RPMI7951 (cell line): Measurements from ENCODE around the gene ANKZF1. TPM values are rescaled to one million over a fixed set of nuclear protein-coding genes. Genes with fewer than 3 reads are reported as not detected.
A peak's percentile ranks its signal among the peaks of the same experiment; 100 is the strongest.
"Not testable (repeated sequence)": the region's sequence is repeated elsewhere in the genome, so short reads cannot be mapped to it uniquely, and the experiment has no call there.

Source experiments
- DNase-seq: peaks from one replicate; pipeline ENCODE4 v3.0.0-alpha.2; 2012; ENCODE audit warnings: low read depth
- total RNA-seq: library from RNA; depleted of rRNA; stranded (reverse); fragments of >200 nt; shearing (Covaris generic); gene quantifications from 2 replicates; pipeline ENCODE4 v1.2.3, GENCODE V29; 2014; rRNA removed

ANKZF1 gene
- total RNA-seq: 27.5 and 28.8 TPM in 2 replicates

DNA sequence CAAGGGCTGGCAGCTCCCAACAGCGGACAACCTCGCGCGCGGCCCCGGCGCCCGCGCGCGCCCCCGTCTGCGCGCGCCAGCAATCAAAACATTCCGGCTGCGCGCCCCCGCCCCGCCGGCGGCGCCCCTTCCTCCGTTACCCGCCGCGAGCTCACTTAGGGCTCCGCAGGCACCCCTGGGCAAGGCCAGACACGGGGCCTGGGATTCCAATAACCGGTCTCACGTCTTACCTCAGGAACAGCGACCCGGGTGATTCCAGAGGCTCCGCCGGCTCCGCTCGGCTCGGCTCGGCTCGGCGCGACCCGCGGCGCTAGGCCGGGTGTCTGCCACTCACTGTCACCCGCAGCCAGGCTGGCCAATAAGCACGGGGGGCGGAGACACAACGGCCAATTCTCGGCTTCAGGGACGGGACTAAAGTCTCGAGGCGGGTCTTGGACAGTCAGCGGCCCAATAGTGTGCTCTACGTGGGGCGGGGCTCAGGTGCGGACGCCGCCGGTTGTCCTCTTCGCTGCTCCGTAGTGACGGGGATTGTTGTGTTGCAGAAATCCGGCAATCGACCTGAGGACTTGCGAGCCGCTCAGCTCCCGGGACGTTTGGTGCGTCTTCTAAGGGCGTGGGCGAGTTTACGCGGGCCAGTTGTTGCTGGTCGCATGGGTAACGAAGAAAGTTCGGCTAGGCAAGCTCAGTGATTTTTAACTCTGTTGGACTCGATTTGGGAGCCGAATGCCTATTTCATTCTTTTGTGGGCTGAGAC, at the start of gene ANKZF1, which contains the start of gene ATG9A:
Gene ANKZF1 (plus strand): TSS at position 502 of the 754 bp plus-strand sequence. CDS start 452 bp downstream, outside the sequence.
Gene ATG9A (minus strand): TSS at position 332 of the 754 bp plus-strand sequence. CDS start 1,612 bp downstream, outside the sequence.
- peak; percentile 99 for DNase-seq

DNA sequence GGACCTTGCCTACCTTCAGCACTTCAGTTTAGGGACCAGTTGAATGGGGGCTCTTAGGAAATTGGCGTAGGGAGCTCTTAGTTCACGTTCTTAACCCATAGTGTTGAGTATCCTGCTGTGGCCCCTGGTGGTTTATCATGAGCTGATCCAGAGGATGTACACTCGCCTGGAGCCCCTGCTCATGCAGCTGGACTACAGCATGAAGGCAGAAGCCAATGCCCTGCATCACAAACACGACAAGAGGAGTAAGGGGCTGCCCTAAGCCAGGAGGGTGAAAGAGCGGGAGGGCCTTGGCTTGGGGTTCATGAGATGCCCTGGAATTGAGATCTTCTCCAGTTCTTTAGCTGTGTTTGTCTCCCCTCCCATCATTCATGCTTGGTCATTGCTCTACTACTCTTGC, 48.6 kb upstream of the ANKZF1 start:
- no peak for DNase-seq

DNA sequence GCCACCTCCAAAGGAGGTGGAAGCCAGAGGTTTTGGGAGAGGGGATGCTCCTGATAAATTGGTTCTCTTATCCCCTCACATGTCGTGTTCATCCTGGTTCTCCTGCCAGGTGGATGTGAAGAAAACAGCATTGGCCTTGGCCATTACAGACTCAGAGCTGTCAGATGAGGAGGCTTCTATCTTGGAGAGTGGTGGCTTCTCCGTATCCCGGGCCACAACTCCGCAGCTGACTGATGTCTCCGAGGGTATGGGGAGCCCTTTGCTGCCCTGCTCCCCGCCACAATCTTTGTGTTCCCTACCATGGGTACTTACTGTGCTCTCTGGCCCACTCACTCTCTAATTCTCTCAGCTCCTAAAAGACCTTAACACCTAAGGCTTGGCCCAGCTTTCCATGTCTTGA, 48.1 kb upstream of the ANKZF1 start:
- no peak for DNase-seq

DNA sequence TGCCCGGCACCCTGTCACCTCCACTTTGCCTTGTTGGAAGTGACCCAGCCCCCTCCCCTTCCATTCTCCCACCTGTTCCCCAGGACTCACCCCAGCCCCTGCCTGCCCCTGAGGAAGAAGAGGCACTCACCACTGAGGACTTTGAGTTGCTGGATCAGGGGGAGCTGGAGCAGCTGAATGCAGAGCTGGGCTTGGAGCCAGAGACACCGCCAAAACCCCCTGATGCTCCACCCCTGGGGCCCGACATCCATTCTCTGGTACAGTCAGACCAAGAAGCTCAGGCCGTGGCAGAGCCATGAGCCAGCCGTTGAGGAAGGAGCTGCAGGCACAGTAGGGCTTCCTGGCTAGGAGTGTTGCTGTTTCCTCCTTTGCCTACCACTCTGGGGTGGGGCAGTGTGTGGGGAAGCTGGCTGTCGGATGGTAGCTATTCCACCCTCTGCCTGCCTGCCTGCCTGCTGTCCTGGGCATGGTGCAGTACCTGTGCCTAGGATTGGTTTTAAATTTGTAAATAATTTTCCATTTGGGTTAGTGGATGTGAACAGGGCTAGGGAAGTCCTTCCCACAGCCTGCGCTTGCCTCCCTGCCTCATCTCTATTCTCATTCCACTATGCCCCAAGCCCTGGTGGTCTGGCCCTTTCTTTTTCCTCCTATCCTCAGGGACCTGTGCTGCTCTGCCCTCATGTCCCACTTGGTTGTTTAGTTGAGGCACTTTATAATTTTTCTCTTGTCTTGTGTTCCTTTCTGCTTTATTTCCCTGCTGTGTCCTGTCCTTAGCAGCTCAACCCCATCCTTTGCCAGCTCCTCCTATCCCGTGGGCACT, 47.1 kb upstream of the ANKZF1 start:
- DNase-seq: no peak

GRCh38 chr2:219183151-219183772, 46.3 kb upstream of the ANKZF1 start:
- no peak for DNase-seq

DNA sequence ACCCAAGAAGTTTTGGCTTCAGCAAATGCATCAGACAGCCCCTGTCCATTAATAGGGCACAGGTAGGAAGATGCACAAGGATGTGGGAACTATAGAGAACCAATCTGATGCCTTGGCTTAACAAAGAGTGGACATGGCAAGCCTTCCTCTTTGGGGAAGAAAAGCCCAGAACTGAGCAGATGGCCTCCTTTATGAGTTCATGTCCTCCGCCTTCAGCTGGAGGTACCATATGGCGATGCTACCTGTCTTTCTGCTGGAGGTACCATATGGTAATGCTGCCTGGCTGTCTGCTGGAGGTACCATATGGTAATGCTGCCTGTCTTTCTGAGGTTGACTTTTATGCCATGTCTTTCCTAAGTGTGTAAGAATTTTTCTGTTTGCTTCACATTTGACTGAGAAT, 45.5 kb upstream of the ANKZF1 start:
- DNase-seq: no peak

DNA sequence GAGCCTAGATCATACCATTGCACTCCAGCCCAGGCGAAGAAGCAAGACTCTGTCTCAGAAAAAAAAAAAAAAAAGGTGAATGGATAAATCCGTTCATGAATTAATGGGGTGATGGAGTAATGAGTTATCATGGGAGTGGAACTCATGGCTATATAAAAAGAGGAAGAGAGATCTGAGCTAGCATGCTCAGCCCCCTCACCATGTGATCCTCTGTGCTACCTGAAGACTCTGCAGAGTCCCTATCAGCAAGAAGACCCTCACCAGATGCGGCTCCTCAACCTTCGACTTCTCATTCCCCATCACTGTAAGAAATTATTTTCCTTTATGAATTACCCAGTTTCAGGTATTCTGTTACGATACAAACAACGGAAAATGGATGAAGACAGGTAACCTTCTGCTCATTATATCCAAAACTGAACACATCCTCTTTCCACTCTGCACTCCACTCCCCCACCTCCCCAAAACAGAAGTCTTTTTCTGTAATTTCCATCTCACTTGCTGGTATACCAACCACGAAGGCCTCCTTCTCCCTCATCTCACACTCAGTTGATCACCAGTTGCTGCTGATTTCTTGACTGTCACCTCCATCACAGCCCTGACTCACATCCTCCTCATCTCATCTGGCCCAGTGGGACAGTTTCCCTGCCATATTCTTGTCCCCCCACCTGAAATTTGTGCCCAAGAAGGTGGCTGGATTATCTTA, 42.7 kb upstream of the ANKZF1 start:
- no peak for DNase-seq

DNA sequence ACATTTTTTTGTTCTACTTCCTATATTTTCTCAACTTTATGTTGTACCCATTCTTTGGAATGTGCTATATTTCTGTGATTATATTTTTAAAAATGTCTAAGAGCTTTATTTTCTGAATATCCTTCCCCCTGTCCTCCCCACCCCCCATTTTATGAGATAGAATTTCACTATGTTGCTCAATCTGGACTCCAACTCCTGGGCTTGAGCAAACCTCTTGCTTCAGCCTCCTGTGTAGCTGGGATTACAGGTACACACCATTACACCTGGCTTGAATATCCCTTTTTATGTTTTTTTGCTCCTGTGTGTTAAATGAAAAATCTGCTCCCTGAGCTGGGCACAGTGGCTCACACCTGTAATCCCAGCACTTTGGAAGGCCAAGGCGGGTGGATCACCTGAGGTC, 32.2 kb upstream of the ANKZF1 start:
- no peak for DNase-seq

DNA sequence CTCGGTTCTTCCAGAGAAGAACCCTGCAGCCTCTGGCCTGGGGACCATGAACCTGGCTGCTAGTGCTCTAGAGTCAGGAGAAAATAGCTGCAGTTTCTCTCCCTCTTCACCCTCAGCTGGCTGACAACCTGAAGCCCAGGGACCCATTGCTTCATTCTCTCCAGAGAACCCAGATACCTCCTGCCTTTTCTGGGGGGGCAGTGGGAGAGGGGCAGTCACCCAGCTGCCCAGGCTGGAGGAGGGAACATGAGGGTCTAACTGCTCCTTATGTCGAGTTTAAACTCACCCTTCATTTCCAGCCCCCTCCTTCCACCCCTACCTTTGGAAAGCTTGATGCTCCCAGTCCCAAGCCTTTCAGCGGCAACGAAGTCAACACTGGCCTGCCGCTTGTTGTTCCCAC, 30.6 kb upstream of the ANKZF1 start:
- no peak for DNase-seq

- DNase-seq: no peak
Observed at GRCh38 chr2:219199470-219200211, 30.0 kb upstream of the ANKZF1 start.

- DNase-seq: peak; percentile 14
Observed at GRCh38 chr2:219200502-219201326, 28.9 kb upstream of the ANKZF1 start.

- DNase-seq: not testable (repeated sequence)
Observed at GRCh38 chr2:219201331-219201730, 28.3 kb upstream of the ANKZF1 start.

DNA sequence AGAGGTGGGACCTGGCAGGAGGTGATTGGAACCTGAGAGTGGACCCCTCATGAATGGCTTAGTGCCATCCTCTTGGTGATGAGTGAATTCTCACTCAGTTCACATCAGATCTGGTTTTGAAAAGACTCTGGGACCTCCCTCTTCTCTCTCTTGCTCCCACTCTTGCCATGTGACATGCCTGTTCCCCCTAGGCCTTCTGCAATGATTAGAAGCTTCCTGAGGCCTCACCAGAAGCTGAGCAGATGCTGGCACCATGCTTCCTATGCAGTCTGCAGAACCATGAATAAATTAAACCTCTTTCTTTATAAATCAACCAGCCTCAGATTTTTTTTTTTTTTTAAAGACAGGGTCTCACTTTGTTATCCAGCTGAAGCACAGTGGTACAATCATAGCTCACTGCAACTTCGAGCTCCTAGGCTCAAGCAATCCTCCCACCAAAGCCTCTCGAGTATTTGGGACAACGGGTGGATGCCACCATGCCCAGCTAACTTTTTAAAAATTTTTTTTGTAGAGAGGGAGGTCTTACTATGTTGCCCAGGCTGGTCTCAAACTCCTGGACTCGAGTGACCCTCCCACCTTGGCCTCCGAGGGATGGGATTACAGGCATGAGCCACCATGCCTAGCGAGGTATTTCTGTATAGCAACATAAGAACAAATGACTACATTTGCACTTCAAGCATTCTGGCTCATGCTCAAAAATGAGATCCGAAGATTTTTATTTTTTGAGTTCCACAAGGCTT, 25.0 kb upstream of the ANKZF1 start:
- no peak for DNase-seq

- DNase-seq: no peak
Observed at GRCh38 chr2:219205165-219205538, 24.5 kb upstream of the ANKZF1 start.

DNA sequence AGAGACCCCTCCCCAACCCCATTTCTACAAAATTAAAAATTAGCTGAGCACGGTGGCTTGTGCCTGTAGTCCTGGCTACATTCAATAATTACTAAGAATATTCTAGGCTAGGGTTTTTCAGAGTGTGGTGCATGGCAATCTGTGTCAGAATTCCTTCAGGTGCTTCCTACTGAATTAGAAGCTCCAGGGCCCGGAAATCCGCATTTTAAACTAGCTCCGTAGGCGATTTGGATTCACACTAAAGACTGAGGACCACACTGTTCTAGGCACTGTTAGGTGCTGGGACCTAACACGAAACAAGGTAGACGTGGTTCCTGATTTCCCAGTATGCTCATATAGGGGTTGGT, 23.7 kb upstream of the ANKZF1 start:
- no peak for DNase-seq

GRCh38 chr2:219206328-219207133, 23.1 kb upstream of the ANKZF1 start, which contains the start of gene ZFAND2B:
Gene ZFAND2B, plus strand, starts transcription at chr2:219206782. Its CDS starts 206 bp downstream, at chr2:219206988.
- DNase-seq: peak; percentile 93

GRCh38 chr2:219207134-219207883, 22.3 kb upstream of the ANKZF1 start:
- DNase-seq: no peak
